H1 (cell line): Measurements from ENCODE around the gene OR10P1. TPM values are rescaled to one million over a fixed set of nuclear protein-coding genes. Genes with fewer than 3 reads are reported as not detected.

Experiments used
- CTCF ChIA-PET: fragments of 300-600 bp; sonication (Branson Sonifier 250); formaldehyde crosslinking; loops from one replicate; lab custom pipeline; 2021; ENCODE audit not compliant: partially characterized antibody; lab: Charles Lee
- POLR2A ChIA-PET: fragments of 300-600 bp; sonication (Branson Sonifier 250); formaldehyde crosslinking; loops from one replicate; lab custom pipeline; 2021; ENCODE audit warnings: inconsistent platforms; ENCODE audit not compliant: partially characterized antibody; lab: Charles Lee
- DNase-seq, 2 experiments: peaks; one replicate each; pipeline versions ENCODE4 v3.0.0 to v3.0.0-alpha.2; 2010 to 2022; ENCODE audit warnings: low spot score in 2 of 2, low read depth in 1 of 2, mixed read lengths in 1 of 2
- FAIRE-seq: peaks from 2 replicates; lab custom pipeline; 2011; peaks lifted over from hg19 to GRCh38; lab: Jason Lieb, UNC
- H2AFZ ChIP-seq: 2 replicates; pipeline ENCODE4 v1.8.1; 2012; ENCODE audit warnings: low read length, inconsistent platforms
- H2AK5ac ChIP-seq: 2 replicates; pipeline ENCODE4 v1.6.1; 2013; ENCODE audit warnings: low read depth, low read length
- H2BK120ac ChIP-seq: replicated peaks from 2 replicates; pipeline ENCODE3; 2013; ENCODE audit warnings: low read depth, low read length, inconsistent platforms
- H2BK12ac ChIP-seq: 2 replicates; pipeline ENCODE4 v1.6.1; 2013; ENCODE audit warnings: low read depth, low read length
- H2BK15ac ChIP-seq: 2 replicates; pipeline ENCODE4 v1.6.1; 2013; ENCODE audit warnings: low read length
- H2BK20ac ChIP-seq: 2 replicates; pipeline ENCODE4 v1.6.1; 2013; ENCODE audit warnings: low read length
- H2BK5ac ChIP-seq: 2 replicates; pipeline ENCODE4 v1.6.1; 2013; ENCODE audit warnings: low read depth, low read length
- H3K14ac ChIP-seq: 2 replicates; pipeline ENCODE4 v1.6.1; 2013; ENCODE audit warnings: inconsistent platforms; ENCODE audit not compliant: insufficient read length
- H3K18ac ChIP-seq: 2 replicates; pipeline ENCODE4 v1.6.1; 2013; ENCODE audit warnings: low read length; ENCODE audit errors: extremely low read depth
- H3K23ac ChIP-seq: 2 replicates; pipeline ENCODE4 v1.6.1; 2013; ENCODE audit warnings: inconsistent platforms; ENCODE audit not compliant: insufficient read length
- H3K23me2 ChIP-seq: 2 replicates; pipeline ENCODE4 v1.6.1; 2013; ENCODE audit warnings: low read depth, low read length
- H3K27ac ChIP-seq: 2 replicates; pipeline ENCODE4 v1.6.1; 2011; ENCODE audit warnings: low read depth, low read length, inconsistent platforms
- H3K27me3 ChIP-seq, 4 experiments: replicated peaks in 1 of 4; 1 replicate in 1 of 4; 2 replicates in 3 of 4; pipeline versions ENCODE4 v1.6.1 to v1.8.1; 2011 to 2013; ENCODE audit warnings: low read length in 3 of 4, mild to moderate bottlenecking in 3 of 4, inconsistent platforms in 2 of 4, mixed read lengths in 2 of 4, moderate library complexity in 1 of 4; ENCODE audit not compliant: control insufficient read depth in 3 of 4, insufficient read depth in 3 of 4; ENCODE audit errors: extremely low read depth in 1 of 4
- H3K36me3 ChIP-seq, 4 experiments: 2 replicates each; pipeline versions ENCODE4 v1.6.1 to v1.8.1; 2011 to 2013; ENCODE audit warnings: mild to moderate bottlenecking in 4 of 4, low read length in 3 of 4, moderate library complexity in 2 of 4, control low read depth in 1 of 4, inconsistent platforms in 1 of 4; ENCODE audit not compliant: insufficient read depth in 4 of 4, control insufficient read depth in 2 of 4
- H3K4ac ChIP-seq: replicated peaks from 2 replicates; pipeline ENCODE3; 2013; ENCODE audit warnings: low read length, low read depth, mixed read lengths, inconsistent platforms; ENCODE audit not compliant: insufficient read length
- H3K4me1 ChIP-seq, 4 experiments: replicated peaks in 1 of 4; 1 replicate in 1 of 4; 2 replicates in 3 of 4; pipeline versions ENCODE4 v1.6.1 to v1.8.1; 2011 to 2013; ENCODE audit warnings: low read length in 3 of 4, inconsistent platforms in 2 of 4, mixed read lengths in 1 of 4; ENCODE audit not compliant: insufficient read depth in 4 of 4, control insufficient read depth in 3 of 4
- H3K4me2 ChIP-seq, 2 experiments: 2 replicates each; pipeline versions ENCODE4 v1.6.1 to v1.8.1; 2011 to 2013; ENCODE audit warnings: low read depth in 2 of 2, low read length in 2 of 2, control low read depth in 1 of 2, inconsistent platforms in 1 of 2, mild to moderate bottlenecking in 1 of 2; ENCODE audit not compliant: insufficient read depth in 1 of 2
- H3K4me3 ChIP-seq, 4 experiments: fragments of 200-600, 300-600 bp in 1 of 4; sonication (generic), shearing (Covaris generic), sonication (Bioruptor Twin) in 1 of 4; 2 replicates each; pipeline versions ENCODE4 v1.5.1 to v1.8.1; 2011 to 2016; ENCODE audit warnings: low read length in 4 of 4, low read depth in 3 of 4, control low read depth in 2 of 4, inconsistent platforms in 2 of 4, mild to moderate bottlenecking in 2 of 4, mixed read lengths in 1 of 4, moderate library complexity in 1 of 4; ENCODE audit not compliant: insufficient read depth in 2 of 4; ENCODE audit errors: extremely low read depth in 1 of 4
- H3K56ac ChIP-seq: replicated peaks from 2 replicates; pipeline ENCODE3; 2013; ENCODE audit warnings: low read depth, mild to moderate bottlenecking, mixed read lengths, low read length, inconsistent platforms; ENCODE audit not compliant: insufficient read length
- H3K79me1 ChIP-seq: 2 replicates; pipeline ENCODE4 v1.6.1; 2013; ENCODE audit warnings: low read depth, low read length, control low read depth
- H3K79me2 ChIP-seq, 2 experiments: 2 replicates each; pipeline versions ENCODE4 v1.6.1 to v1.8.1; 2012 to 2013; ENCODE audit warnings: low read length in 2 of 2, mild to moderate bottlenecking in 2 of 2, inconsistent platforms in 1 of 2; ENCODE audit not compliant: insufficient read depth in 2 of 2, control insufficient read depth in 1 of 2
- H3K9ac ChIP-seq, 4 experiments: replicated peaks in 1 of 4; 1 replicate in 1 of 4; 2 replicates in 3 of 4; pipeline versions ENCODE4 v1.6.1 to v1.8.1; 2011 to 2013; ENCODE audit warnings: low read depth in 3 of 4, low read length in 3 of 4, control low read depth in 2 of 4, mild to moderate bottlenecking in 2 of 4, moderate library complexity in 2 of 4, inconsistent platforms in 1 of 4; ENCODE audit errors: extremely low read depth in 1 of 4
- H3K9me3 ChIP-seq, 2 experiments: 2 replicates each; pipeline versions ENCODE4 v1.6.1 to v1.8.1; 2012 to 2013; ENCODE audit warnings: mild to moderate bottlenecking in 2 of 2, moderate library complexity in 2 of 2, control low read depth in 1 of 2, inconsistent platforms in 1 of 2, low read depth in 1 of 2, low read length in 1 of 2, mixed read lengths in 1 of 2; ENCODE audit not compliant: insufficient read depth in 2 of 2
- H4K20me1 ChIP-seq, 2 experiments: replicated peaks in 1 of 2; 2 replicates each; pipeline versions ENCODE3 to v1.8.1; 2011 to 2013; ENCODE audit warnings: inconsistent platforms in 2 of 2, low read length in 2 of 2, mild to moderate bottlenecking in 1 of 2; ENCODE audit not compliant: insufficient read depth in 2 of 2, control insufficient read depth in 1 of 2
- H4K5ac ChIP-seq: 2 replicates; pipeline ENCODE4 v1.6.1; 2013; ENCODE audit warnings: low read length, low read depth, mixed read lengths, inconsistent platforms; ENCODE audit not compliant: insufficient read length
- H4K8ac ChIP-seq: 2 replicates; pipeline ENCODE4 v1.8.0; 2013; ENCODE audit warnings: mild to moderate bottlenecking, moderate library complexity, low read length, inconsistent platforms; ENCODE audit not compliant: insufficient read depth; ENCODE audit errors: extremely low read depth
- H4K91ac ChIP-seq: replicated peaks from 2 replicates; pipeline ENCODE3; 2013; ENCODE audit warnings: low read length, mixed read lengths, inconsistent platforms; ENCODE audit not compliant: insufficient read length
- FOSL1 ChIP-seq: IDR thresholded peaks from 2 replicates; pipeline ENCODE4 v1.6.1; 2011; ENCODE audit warnings: mild to moderate bottlenecking, low read depth, low read length, moderate library complexity; ENCODE audit not compliant: insufficient read depth
- GTF2F1 ChIP-seq: IDR thresholded peaks from 2 replicates; pipeline ENCODE4 v1.6.1; 2012; ENCODE audit warnings: low read depth, low read length, improper control_type of control experiment, borderline replicate concordance
- HDAC2 ChIP-seq, 2 experiments: fragments of 300-600 bp in 1 of 2; sonication (generic) in 1 of 2; IDR thresholded peaks; 2 replicates each; pipeline ENCODE4 v1.6.1; 2011 to 2012; ENCODE audit warnings: low read depth in 2 of 2, low read length in 2 of 2, mild to moderate bottlenecking in 2 of 2, moderate library complexity in 2 of 2, borderline replicate concordance in 1 of 2, inconsistent platforms in 1 of 2
- RBBP5 ChIP-seq: IDR thresholded peaks from 2 replicates; pipeline ENCODE4 v1.7.1; 2012; ENCODE audit warnings: low read depth, mild to moderate bottlenecking, inconsistent platforms, low read length, moderate library complexity, borderline replicate concordance
- RFX5 ChIP-seq: IDR thresholded peaks from 2 replicates; pipeline ENCODE4 v1.6.1; 2011; ENCODE audit warnings: low read depth, low read length, improper control_type of control experiment, borderline replicate concordance
- RNF2 ChIP-seq: fragments of 200-900, 300-1000 bp; sonication (generic); IDR thresholded peaks from 2 replicates; pipeline ENCODE4 v1.7.1; 2016; ENCODE audit warnings: borderline replicate concordance, low read depth, mild to moderate bottlenecking, antibody characterized with exemption, low read length; ENCODE audit not compliant: poor library complexity, severe bottlenecking; ENCODE audit errors: missing control alignments
- RXRA ChIP-seq: IDR thresholded peaks from 2 replicates; pipeline ENCODE4 v1.6.1; 2011; ENCODE audit warnings: low read depth, mild to moderate bottlenecking, low read length, moderate library complexity; ENCODE audit not compliant: insufficient read depth
- SP2 ChIP-seq: IDR thresholded peaks from 2 replicates; pipeline ENCODE4 v1.6.1; 2012; ENCODE audit warnings: mild to moderate bottlenecking, low read length, inconsistent platforms
- YY1 ChIP-seq: IDR thresholded peaks from 2 replicates; pipeline ENCODE4 v1.6.1; 2011; ENCODE audit warnings: low read depth, mild to moderate bottlenecking, low read length
- ZNF274 ChIP-seq: IDR thresholded peaks from 2 replicates; pipeline ENCODE4 v1.7.0; 2012; ENCODE audit warnings: low read length, borderline replicate concordance; ENCODE audit errors: extremely low read depth
- WGBS, 2 experiments: shearing (Covaris generic) in 1 of 2; methylation state at CpG; one replicate each; pipeline versions ENCODE4 v1.1.6 to v1.1.7; 2013 to 2015; ENCODE audit warnings: low lambda C conversion rate in 2 of 2, mixed read lengths in 2 of 2, inconsistent platforms in 1 of 2, low coverage in 1 of 2, missing lambda C conversion rate in 1 of 2; ENCODE audit not compliant: insufficient replicate concordance in 2 of 2, insufficient coverage in 1 of 2, insufficient read length in 1 of 2; ENCODE audit errors: extremely low coverage in 1 of 2, missing lambda C conversion rate in 1 of 2; 5-methylcytosine and 5-hydroxymethylcytosine counted together
- polyA plus RNA-seq, 7 experiments: library from polyadenylated mRNA; depleted of rRNA in 3 of 7; stranded (reverse) in 5 of 7; unstranded in 2 of 7; fragments of >200 nt in 5 of 7; fragments of 200-250 nt in 2 of 7; gene quantifications; 1 replicate in 5 of 7; 2 replicates in 1 of 7; 4 replicates in 1 of 7; pipeline versions ENCODE4 v1.2.1 to v1.2.3, GENCODE V29; 2011 to 2013; ENCODE audit warnings: missing spikeins in 2 of 7, mixed read lengths in 2 of 7
- total RNA-seq: library from RNA; stranded (reverse); fragmentation: NEBNext Ultra II Directional; extraction: Animal tissue kit (Norgen Biotek cat#: 25700); gene quantifications from 2 replicates; pipeline ENCODE4 v1.2.1, GENCODE V29; 2021
- TF ChIP-seq, protein P1 (sequence below): IDR thresholded peaks from 2 replicates; pipeline ENCODE4 v1.6.1; 2012; ENCODE audit warnings: inconsistent platforms

Gene OR10P1
- total and polyA plus RNA-seq, 2 of the 8 experiments (the other 6 are each of a cell fraction or from before 2014, with no cell fraction given) = not detected

DNA sequence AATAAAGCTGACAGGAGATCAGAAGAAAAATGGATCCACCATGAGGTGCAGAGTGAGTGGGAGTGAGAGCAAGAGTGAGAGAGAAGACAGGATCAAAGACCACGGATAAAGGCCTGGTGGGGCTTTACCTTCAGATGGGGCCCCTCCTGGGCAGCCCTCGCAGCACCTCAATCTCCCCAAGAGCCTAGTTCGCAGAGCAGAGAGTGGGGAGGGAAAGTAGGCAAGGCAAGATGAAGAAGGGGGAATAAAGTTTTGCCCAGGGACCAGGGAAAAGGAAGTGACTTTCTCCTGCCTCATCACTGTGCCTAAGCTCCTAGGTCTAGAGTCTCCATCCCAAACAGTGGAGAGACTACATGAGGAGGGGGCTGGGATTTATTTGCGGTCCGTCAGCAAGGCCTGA lies 10.3 kb downstream of the OR10P1 start:
- no peak overlapping the region for H3K23ac ChIP-seq
- no peak overlapping the region for H4K8ac ChIP-seq
- ChIA-PET CTCF (interaction anchor here (0.7 to 4.8 kb wide), 13 partner anchors 10 to 452 kb away, joined by 3 to 58 read pairs (median 5); partner anchors contain the start of gene OR10P1), POLR2A (interaction anchor here (1.2 kb wide), 1 partner anchor 69 kb away, joined by 3 read pairs; the partner anchor contains the start of gene BLOC1S1)
- no peaks in the 10 kb centered on the region for H4K20me1 ChIP-seq
- DNase-seq (no peak), FAIRE-seq (no peak)
- H3K9me3 ChIP-seq = peaks cover 8 to 14% of the 10 kb centered on the region in 2 experiments; a peak in 3 of 4 replicates
- peaks cover 0 to 5% (median 4%) of the 10 kb centered on the region in 4 experiments; a peak in 5 of 7 replicates for H3K4me1 ChIP-seq
- no peak overlapping the region for H3K4ac ChIP-seq
- H3K27ac ChIP-seq = no peak overlapping the region
- no peak overlapping the region for H2BK120ac ChIP-seq
- H2BK20ac ChIP-seq = 0 out of 2 replicates have a peak overlapping the region, but pooled peaks have one; percentile 61
- peak overlapping the region in 1 of 2 experiments; percentile 18; a peak in 1 of 4 replicates for H3K4me2 ChIP-seq
- H3K79me2 ChIP-seq = no peaks in the 10 kb centered on the region
- 0 out of 2 replicates have a peak overlapping the region, but pooled peaks have one; percentile 85 for H2BK12ac ChIP-seq
- H3K18ac ChIP-seq = no peak overlapping the region
- no peak overlapping the region for H3K56ac ChIP-seq
- no peaks in the 10 kb centered on the region; a peak in 1 of 8 replicates for H3K36me3 ChIP-seq
- H3K14ac ChIP-seq = no peak overlapping the region
- H3K9ac ChIP-seq = no peak overlapping the region
- WGBS, 2 experiments = 90% methylated on average over 5 of the region's 5 CpGs; no CpG with 5 or more reads in 1 of the 2 experiments
- 0 out of 2 replicates have a peak overlapping the region, but pooled peaks have one; percentile 75 for H2AK5ac ChIP-seq
- H2BK5ac ChIP-seq = 0 out of 2 replicates have a peak overlapping the region, but pooled peaks have one; percentile 48
- H3K4me3 ChIP-seq = no peak overlapping the region
- no peak overlapping the region for H4K5ac ChIP-seq
- H3K79me1 ChIP-seq = no peaks in the 10 kb centered on the region
- H2AFZ ChIP-seq = 0 out of 2 replicates have a peak overlapping the region, but pooled peaks have one; percentile 96
- no peak overlapping the region for H4K91ac ChIP-seq
- H3K23me2 ChIP-seq = 0 out of 2 replicates have a peak, but pooled peaks cover 4% of the 10 kb centered on the region
- H3K27me3 ChIP-seq = no peaks in the 10 kb centered on the region
- peak overlapping the region; percentile 88; the same call in 1 of the 2 replicates for H2BK15ac ChIP-seq
- TF ChIP-seq RBBP5 (no peak), FOSL1 (no peak), GTF2F1 (no peak), HDAC2 (IDR thresholded peaks at IDR 0.05; ENCODE audit: borderline replicate concordance in 1 of 2, low read depth in 2 of 2, low read length in 2 of 2) (no peak), RFX5 (no peak), SP2 (no peak), ZNF274 (no peak), YY1 (no peak), RNF2 (no peak), RXRA (no peak)
- TF ChIP-seq, protein P1, sequence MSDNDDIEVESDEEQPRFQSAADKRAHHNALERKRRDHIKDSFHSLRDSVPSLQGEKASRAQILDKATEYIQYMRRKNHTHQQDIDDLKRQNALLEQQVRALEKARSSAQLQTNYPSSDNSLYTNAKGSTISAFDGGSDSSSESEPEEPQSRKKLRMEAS = no peak
